ENCODE measurements around the gene SLC4A9.

The SLC4A9 gene

GRCh38 chr5:140337880-140338279 lies 22.1 kb upstream of the SLC4A9 start:
- in situ Hi-C loops (cut with HindIII; ENCODE audit: low sequenced_read_pairs) = no loop called here
- no peak for TF ChIP-seq CTCF (IDR thresholded peaks at IDR 0.05; ENCODE audit: low read depth, low read length, missing control alignments)
- DNase-seq (ENCODE audit: low read depth) = no peak
- H3K4me3 ChIP-seq (ENCODE audit: low read depth, low read length) = no peak overlapping the region

GRCh38 chr5:140338336-140338735 lies 21.7 kb upstream of the SLC4A9 start:
- no peak overlapping the region for H3K4me3 ChIP-seq (ENCODE audit: low read depth, low read length)
- no peak for TF ChIP-seq CTCF (IDR thresholded peaks at IDR 0.05; ENCODE audit: low read depth, low read length, missing control alignments)
- no peak for DNase-seq (ENCODE audit: low read depth)
- in situ Hi-C loops (cut with HindIII; ENCODE audit: low sequenced_read_pairs) = no loop called here

DNA sequence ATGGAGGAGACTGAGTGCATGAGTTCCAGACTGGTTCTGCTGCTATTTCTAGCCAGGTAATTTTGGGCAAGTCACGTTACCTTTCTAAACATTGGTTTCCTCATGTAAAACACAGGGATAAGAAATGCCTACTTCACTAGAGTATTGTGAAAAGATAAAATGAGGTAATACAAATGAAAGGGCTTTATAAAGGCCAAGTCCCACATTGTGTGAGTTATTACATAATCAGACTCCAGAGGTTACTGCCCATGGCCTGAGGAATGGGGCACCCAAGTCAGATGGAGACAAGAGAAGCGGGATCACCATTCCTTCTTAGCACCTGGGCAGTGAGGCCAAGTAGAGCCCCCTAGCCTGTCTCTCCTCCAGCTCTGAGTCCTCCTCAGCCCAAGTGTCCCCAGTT lies 21.1 kb upstream of the SLC4A9 start:
- DNase-seq (ENCODE audit: low read depth) = no peak
- no peak for TF ChIP-seq CTCF (IDR thresholded peaks at IDR 0.05; ENCODE audit: low read depth, low read length, missing control alignments)
- H3K4me3 ChIP-seq (ENCODE audit: low read depth, low read length) = no peak overlapping the region
- in situ Hi-C loops (cut with HindIII; ENCODE audit: low sequenced_read_pairs) = no loop called here

DNA sequence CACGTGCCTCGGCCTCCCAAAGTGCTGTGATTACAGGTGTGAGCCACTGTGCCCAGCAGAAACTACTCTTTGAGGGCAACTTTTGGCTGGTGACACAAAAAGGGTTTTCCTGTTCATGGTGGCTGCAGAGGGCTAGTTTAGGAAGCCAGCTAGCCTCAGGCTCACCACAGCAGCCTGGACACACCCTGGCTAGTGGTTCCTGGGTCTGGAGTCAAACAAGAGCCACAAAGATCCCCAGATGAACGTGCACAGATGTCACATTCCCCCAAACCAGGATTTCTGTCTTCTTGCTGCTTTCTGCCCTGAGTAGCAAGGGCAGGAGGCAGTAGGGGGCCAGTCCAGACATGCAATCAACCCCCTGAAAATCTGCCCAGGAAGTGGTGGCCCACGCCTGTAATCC lies 20.4 kb upstream of the SLC4A9 start:
- DNase-seq (ENCODE audit: low read depth) = no peak
- no peak overlapping the region for H3K4me3 ChIP-seq (ENCODE audit: low read depth, low read length)
- in situ Hi-C loops (cut with HindIII; ENCODE audit: low sequenced_read_pairs) = no loop called here
- TF ChIP-seq CTCF (IDR thresholded peaks at IDR 0.05; ENCODE audit: low read depth, low read length, missing control alignments) = no peak

DNA sequence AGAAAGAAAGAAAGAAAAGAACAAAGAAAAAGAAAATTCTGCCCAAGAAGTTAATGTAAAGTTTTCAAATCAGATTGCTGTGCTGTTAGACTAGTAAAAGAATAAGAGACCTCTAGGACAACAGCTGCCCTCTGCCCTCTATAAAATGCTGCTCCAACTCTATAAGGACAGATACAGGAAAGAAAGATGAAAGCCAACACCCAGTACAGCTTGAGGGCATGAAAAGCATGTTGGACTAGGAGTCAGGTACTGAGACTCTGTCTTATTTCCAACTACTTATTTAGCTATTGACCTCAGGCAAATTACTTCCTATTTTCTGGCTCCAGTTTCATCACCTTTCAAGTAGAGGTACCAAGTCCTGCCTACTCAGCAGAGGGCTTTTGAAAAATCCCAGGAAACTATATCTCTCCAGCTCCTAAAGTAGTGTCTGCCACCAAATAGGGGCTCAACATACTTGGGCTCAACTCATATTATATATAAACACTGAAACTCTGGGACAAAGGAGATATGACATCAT lies 19.3 kb upstream of the SLC4A9 start:
- DNase-seq (ENCODE audit: low read depth) = no peak
- TF ChIP-seq CTCF (IDR thresholded peaks at IDR 0.05; ENCODE audit: low read depth, low read length, missing control alignments) = no peak
- no peak overlapping the region for H3K4me3 ChIP-seq (ENCODE audit: low read depth, low read length)
- in situ Hi-C loops (cut with HindIII; ENCODE audit: low sequenced_read_pairs) = no loop called here

GRCh38 chr5:140341591-140341990 lies 18.4 kb upstream of the SLC4A9 start:
- no peak overlapping the region for H3K4me3 ChIP-seq (ENCODE audit: low read depth, low read length)
- DNase-seq (ENCODE audit: low read depth) = no peak
- in situ Hi-C loops (cut with HindIII; ENCODE audit: low sequenced_read_pairs) = no loop called here
- TF ChIP-seq CTCF (IDR thresholded peaks at IDR 0.05; ENCODE audit: low read depth, low read length, missing control alignments) = no peak

DNA sequence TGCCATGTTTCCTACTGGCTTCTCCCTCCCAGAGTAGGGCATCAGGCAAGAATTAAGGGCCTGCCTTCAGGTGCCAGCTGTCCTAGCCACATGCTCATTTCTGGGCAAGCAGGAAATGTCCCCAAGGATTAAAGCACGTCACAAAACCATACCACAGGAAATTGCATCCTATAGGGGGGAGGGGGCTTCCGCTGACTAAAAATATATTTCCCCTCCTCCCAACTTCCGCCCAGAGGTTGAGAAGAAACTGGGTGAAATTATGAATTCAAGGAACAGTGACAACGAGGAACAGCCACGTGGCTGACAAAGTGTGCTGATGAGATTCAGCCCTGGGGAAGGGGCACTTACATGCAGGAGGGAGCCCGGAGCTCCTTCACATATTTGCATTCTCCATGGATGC lies 17.7 kb upstream of the SLC4A9 start:
- in situ Hi-C loops (cut with HindIII; ENCODE audit: low sequenced_read_pairs) = no loop called here
- TF ChIP-seq CTCF (IDR thresholded peaks at IDR 0.05; ENCODE audit: low read depth, low read length, missing control alignments) = no peak
- no peak for DNase-seq (ENCODE audit: low read depth)
- no peak overlapping the region for H3K4me3 ChIP-seq (ENCODE audit: low read depth, low read length)

Data from astrocyte of the cerebellum (primary cell).